ENCODE data around the gene CDK11B.
"Not testable (repeated sequence)": the region's sequence is repeated elsewhere in the genome, so short reads cannot be mapped to it uniquely, and the experiment has no call there.

The CDK11B gene

GRCh38 chr1:1599030-1599934 lies 59.5 kb downstream of the CDK11B start:
- no peak overlapping the region for H3K4me3 ChIP-seq (ENCODE audit: control insufficient read depth, low read depth, low read length)
- TF ChIP-seq CTCF (conservative IDR thresholded peaks at IDR 0.05; ENCODE audit: control insufficient read depth, insufficient read depth, low read depth, low read length): no peak
- DNase-seq (ENCODE audit: low read depth): peak; percentile 23

GRCh38 chr1:1598720-1599029 lies 60.1 kb downstream of the CDK11B start:
- no peak for TF ChIP-seq CTCF (conservative IDR thresholded peaks at IDR 0.05; ENCODE audit: control insufficient read depth, insufficient read depth, low read depth, low read length)
- no peak for DNase-seq (ENCODE audit: low read depth)
- no peak overlapping the region for H3K4me3 ChIP-seq (ENCODE audit: control insufficient read depth, low read depth, low read length)

DNA sequence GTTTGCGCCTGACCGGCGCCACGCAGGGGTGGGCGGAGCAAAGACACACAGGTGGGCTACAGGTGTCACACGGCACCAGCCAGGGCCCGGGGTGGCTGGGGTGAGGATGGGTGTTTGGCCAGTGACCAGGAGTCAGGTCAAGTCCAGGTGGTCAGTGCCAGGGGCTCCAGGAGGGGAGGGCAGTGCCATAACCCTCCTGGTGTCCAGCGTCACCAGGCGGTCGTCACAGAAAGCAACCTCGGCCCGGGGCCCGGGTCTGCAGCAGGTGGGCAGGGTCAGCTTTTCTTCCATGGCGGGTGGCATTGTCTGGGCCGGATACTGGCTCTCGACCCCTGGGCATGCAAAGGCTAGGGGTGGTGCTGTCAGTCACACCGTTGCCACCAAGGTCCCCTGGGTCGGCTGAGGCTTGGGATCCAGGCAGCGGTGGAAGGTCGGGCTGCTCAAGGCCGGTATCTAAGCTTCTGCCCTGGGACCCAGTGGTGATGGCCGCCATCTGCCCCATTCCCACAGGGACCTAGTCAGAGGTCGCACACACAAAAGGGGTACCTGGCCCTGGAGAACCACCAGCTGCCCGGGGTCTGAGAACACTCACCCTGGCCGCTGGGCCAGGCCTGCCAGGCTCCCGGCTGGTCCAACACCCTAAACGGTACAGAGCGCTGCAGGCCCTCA lies 60.6 kb downstream of the CDK11B start:
- TF ChIP-seq CTCF (conservative IDR thresholded peaks at IDR 0.05; ENCODE audit: control insufficient read depth, insufficient read depth, low read depth, low read length): no peak
- no peak for DNase-seq (ENCODE audit: low read depth)
- H3K4me3 ChIP-seq (ENCODE audit: control insufficient read depth, low read depth, low read length): no peak overlapping the region

DNA sequence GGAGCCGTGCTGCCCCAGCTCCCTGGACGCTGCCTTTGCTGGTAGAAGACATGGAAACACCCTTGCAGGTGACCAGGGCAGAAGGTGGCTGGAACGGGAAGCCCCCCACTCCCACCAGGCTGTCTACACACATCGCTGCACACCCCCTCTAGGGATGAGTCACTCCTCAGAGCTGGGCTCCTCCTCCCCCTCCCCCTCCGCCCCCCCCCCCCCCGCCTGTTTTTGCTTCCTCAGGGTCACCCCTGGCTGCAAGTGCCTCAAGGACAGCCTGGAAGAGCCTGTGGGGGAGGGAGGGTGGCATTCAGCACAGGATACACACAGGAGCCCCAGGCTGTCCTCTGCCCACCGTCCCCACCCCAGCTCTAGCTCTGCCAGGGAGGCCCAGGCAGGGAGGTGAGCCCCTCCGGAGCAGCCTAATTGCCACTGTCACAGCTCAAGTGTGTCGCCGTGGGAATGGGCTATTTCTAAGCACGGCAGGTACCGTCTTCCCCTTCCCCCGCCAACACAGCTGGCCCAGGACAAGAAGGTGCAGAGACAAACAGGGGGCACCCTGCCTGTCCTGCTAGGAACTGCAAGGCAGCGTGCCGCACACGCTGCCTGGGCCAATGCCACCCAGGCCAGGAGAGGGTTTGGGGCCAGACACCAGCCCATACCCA lies 61.4 kb downstream of the CDK11B start:
- TF ChIP-seq CTCF (conservative IDR thresholded peaks at IDR 0.05; ENCODE audit: control insufficient read depth, insufficient read depth, low read depth, low read length): no peak
- no peak for DNase-seq (ENCODE audit: low read depth)
- no peak overlapping the region for H3K4me3 ChIP-seq (ENCODE audit: control insufficient read depth, low read depth, low read length)

GRCh38 chr1:1596493-1597274 lies 62.1 kb downstream of the CDK11B start:
- H3K4me3 ChIP-seq (ENCODE audit: control insufficient read depth, low read depth, low read length): no peak overlapping the region
- no peak for DNase-seq (ENCODE audit: low read depth)
- no peak for TF ChIP-seq CTCF (conservative IDR thresholded peaks at IDR 0.05; ENCODE audit: control insufficient read depth, insufficient read depth, low read depth, low read length)

- not testable (repeated sequence) for DNase-seq (ENCODE audit: low read depth)
These were observed 63.5 kb downstream of the CDK11B start for GRCh38 chr1:1595341-1595740.

More at GRCh38 chr1:1595341-1595740, 63.5 kb downstream of the CDK11B start:
- H3K4me3 ChIP-seq (ENCODE audit: control insufficient read depth, low read depth, low read length): not testable (repeated sequence)
